Adrenal gland (tissue), 5 donors: ENCODE results near the gene PROK2.

Source experiments
- POLR2A ChIP-seq, 2 donors: fragments of 450-650 bp; IDR thresholded peaks; one replicate each; pipeline ENCODE4 v1.6.1; 2017; ENCODE audit warnings: antibody characterized with exemption in 2 of 2, mild to moderate bottlenecking in 2 of 2, moderate library complexity in 1 of 2
- TF ChIP-seq, protein P1 (sequence below), 6 experiments: fragments of 450-650 bp in 4 of 6; fragments of 200-600 bp in 2 of 6; sonication (generic) in 1 of 6; IDR thresholded peaks; 1 replicate in 5 of 6; 2 replicates in 1 of 6; pipeline versions ENCODE4 v1.5.1 to v1.8.0; 2016 to 2021; ENCODE audit warnings: antibody characterized with exemption in 6 of 6, mild to moderate bottlenecking in 2 of 6, moderate library complexity in 1 of 6
- donor health status: DM: no; HTN: no; CAD: no.

DNA sequence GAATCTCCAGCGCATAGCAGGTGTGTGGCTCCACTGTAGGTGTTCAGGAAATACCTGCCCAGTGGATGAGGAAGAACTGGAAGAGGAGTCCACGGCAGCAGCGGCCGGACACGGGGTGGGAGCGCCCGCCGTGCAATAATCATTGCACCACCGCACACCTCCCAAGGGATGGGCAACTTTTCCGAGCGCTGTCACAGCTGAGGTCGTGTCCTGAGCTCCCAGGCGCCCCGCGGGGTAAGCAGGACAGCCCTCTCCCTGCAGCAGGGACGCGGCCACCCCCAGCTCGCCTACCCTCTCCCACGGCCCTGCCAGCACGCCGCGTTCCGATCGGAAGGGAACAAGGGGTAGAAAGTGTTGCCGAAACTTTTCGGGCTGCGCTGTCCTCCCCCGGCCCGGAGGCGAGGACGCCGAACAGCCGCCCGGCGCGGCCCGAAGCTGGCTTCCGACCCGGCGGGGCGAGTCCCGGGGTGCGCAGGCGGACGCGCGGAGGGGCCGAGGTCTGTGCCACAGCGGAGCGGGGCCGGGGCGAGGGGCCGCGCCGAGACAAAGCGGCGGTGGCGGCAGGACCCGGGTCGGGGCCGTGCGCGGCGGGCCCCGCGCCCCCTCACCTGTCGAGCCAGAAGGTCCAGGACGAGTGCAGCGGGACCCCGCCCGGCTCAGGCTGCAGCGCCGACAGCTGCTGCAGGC lies 60.2 kb downstream of the PROK2 start:
- peak in 1 of 2 donors; percentile 20 for TF ChIP-seq POLR2A (IDR thresholded peaks at IDR 0.05)
- TF ChIP-seq, protein P1, sequence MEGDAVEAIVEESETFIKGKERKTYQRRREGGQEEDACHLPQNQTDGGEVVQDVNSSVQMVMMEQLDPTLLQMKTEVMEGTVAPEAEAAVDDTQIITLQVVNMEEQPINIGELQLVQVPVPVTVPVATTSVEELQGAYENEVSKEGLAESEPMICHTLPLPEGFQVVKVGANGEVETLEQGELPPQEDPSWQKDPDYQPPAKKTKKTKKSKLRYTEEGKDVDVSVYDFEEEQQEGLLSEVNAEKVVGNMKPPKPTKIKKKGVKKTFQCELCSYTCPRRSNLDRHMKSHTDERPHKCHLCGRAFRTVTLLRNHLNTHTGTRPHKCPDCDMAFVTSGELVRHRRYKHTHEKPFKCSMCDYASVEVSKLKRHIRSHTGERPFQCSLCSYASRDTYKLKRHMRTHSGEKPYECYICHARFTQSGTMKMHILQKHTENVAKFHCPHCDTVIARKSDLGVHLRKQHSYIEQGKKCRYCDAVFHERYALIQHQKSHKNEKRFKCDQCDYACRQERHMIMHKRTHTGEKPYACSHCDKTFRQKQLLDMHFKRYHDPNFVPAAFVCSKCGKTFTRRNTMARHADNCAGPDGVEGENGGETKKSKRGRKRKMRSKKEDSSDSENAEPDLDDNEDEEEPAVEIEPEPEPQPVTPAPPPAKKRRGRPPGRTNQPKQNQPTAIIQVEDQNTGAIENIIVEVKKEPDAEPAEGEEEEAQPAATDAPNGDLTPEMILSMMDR (IDR thresholded peaks at IDR 0.05): no peak
